Endothelial cell of umbilical vein (primary cell): Measurements from ENCODE around the gene PKD1L1.

ENCODE experiments used
- CTCF ChIP-seq, 2 donors: IDR thresholded peaks; 1 replicate in 1 of 2; 2 replicates in 1 of 2; pipeline ENCODE4 v1.5.1; 2011; ENCODE audit warnings: low read length in 2 of 2, mild to moderate bottlenecking in 2 of 2, moderate library complexity in 2 of 2, control low read depth in 1 of 2, inconsistent platforms in 1 of 2, low read depth in 1 of 2; ENCODE audit not compliant: insufficient read depth in 1 of 2; ENCODE audit errors: extremely low read depth in 1 of 2
- EZH2 ChIP-seq: IDR thresholded peaks from 2 replicates; pipeline ENCODE4 v1.6.1; 2012; ENCODE audit warnings: borderline replicate concordance, low read depth, mild to moderate bottlenecking, moderate library complexity, low read length, inconsistent platforms; ENCODE audit not compliant: severe bottlenecking
- POLR2A ChIP-seq: IDR thresholded peaks from 2 replicates; pipeline ENCODE4 v1.6.1; 2012; ENCODE audit warnings: low read depth, mild to moderate bottlenecking, control low read depth, low read length
- POLR2AphosphoS5 ChIP-seq: IDR thresholded peaks from 2 replicates; pipeline ENCODE4 v1.6.1; 2012; ENCODE audit warnings: low read depth, mild to moderate bottlenecking, control low read depth, low read length, moderate library complexity; ENCODE audit not compliant: insufficient read depth
- TF ChIP-seq, protein P1 (sequence below): IDR thresholded peaks from 2 replicates; pipeline ENCODE4 v1.6.1; 2011; ENCODE audit not compliant: insufficient read depth, insufficient read length

DNA sequence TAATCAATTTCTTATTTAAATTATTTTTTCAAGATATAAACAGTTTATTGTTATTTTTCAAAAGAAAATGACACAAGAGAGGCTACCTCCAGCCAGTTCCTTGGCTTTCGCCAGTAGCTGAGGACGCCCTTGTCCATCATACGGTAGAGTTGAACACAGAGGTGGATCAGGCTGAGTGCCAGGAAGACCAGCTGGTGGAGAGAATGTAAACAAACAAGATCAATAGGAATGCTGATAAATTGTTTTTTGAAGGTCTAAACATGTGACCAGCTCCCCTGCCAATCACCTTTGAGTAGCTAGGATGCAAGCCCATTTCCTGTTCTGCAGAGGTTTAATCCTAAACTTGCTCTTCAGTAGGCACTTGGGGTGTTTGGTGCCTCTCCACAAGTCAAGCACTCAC, 138.9 kb downstream of the PKD1L1 start:
- TF ChIP-seq POLR2AphosphoS5 (no peak), CTCF (IDR thresholded peaks at IDR 0.05; ENCODE audit: extremely low read depth in 1 of 2, insufficient read depth in 1 of 2, low read depth in 1 of 2, low read length in 2 of 2) (no peak), EZH2 (no peak), POLR2A (no peak)
- TF ChIP-seq, protein P1, sequence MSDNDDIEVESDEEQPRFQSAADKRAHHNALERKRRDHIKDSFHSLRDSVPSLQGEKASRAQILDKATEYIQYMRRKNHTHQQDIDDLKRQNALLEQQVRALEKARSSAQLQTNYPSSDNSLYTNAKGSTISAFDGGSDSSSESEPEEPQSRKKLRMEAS = no peak
